Thoracic aorta (tissue), 2 donors: ENCODE data around the gene BCL11B. TPM values are rescaled to one million over a fixed set of nuclear protein-coding genes. Genes with fewer than 3 reads are reported as not detected.

Source experiments
- ATAC-seq: fragments of 150-250 bp; one replicate; pipeline ENCODE4 v1.8.0; 2017; ENCODE audit warnings: low read depth; ENCODE audit not compliant: insufficient number of reproducible peaks, low FRiP score
- DNase-seq: peaks from one replicate; pipeline ENCODE4 v3.0.0-alpha.2; 2020; ENCODE audit warnings: low spot score
- H3K27ac ChIP-seq, 2 donors: fragments of 200-600 bp; sonication (generic); 1 replicate in 1 of 2; 2 replicates in 1 of 2; pipeline ENCODE4 v1.5.1; 2016; ENCODE audit warnings: mild to moderate bottlenecking in 2 of 2, moderate library complexity in 2 of 2
- H3K27me3 ChIP-seq: fragments of 200-600 bp; sonication (generic); replicated peaks from 2 replicates; pipeline ENCODE4 v1.6.0; 2016; ENCODE audit warnings: mild to moderate bottlenecking; ENCODE audit not compliant: insufficient read depth
- H3K36me3 ChIP-seq: fragments of 200-600 bp; sonication (generic); one replicate; pipeline ENCODE4 v1.5.1; 2016
- H3K4me1 ChIP-seq, 2 donors: fragments of 200-600 bp; sonication (generic); 1 replicate in 1 of 2; 2 replicates in 1 of 2; pipeline versions ENCODE4 v1.5.1 to v1.6.0; 2016; ENCODE audit warnings: low read depth in 2 of 2, mild to moderate bottlenecking in 1 of 2; ENCODE audit not compliant: control insufficient read depth in 1 of 2
- H3K4me3 ChIP-seq: fragments of 200-600 bp; sonication (generic); 2 replicates; pipeline ENCODE4 v1.5.1; 2016; ENCODE audit warnings: mild to moderate bottlenecking
- H3K9me3 ChIP-seq: fragments of 200-600 bp; sonication (generic); 2 replicates; pipeline ENCODE4 v1.5.1; 2016
- CTCF ChIP-seq: fragments of 200-600 bp; sonication (generic); IDR thresholded peaks from one replicate; pipeline ENCODE4 v1.5.1; 2019; ENCODE audit warnings: antibody characterized with exemption
- total RNA-seq, 2 donors: library from RNA; depleted of rRNA; stranded (reverse); fragments of >200 nt; gene quantifications; one replicate each; pipeline versions ENCODE4 v1.1.0 to v1.2.3, GENCODE V29; 2016

The BCL11B gene
- total RNA-seq, 2 donors from 2014 or later: 0.92 to 6.2 TPM

GRCh38 chr14:99138999-99139865 is 132.8 kb downstream of the BCL11B start:
- no peak overlapping the region for H3K4me3 ChIP-seq
- no peaks in the 10 kb centered on the region for H3K9me3 ChIP-seq
- DNase-seq (no peak), ATAC-seq (no peak)
- no peaks in the 10 kb centered on the region for H3K36me3 ChIP-seq
- no peaks in the 10 kb centered on the region for H3K4me1 ChIP-seq
- no peaks in the 10 kb centered on the region for H3K27me3 ChIP-seq
- no peak for TF ChIP-seq CTCF
- no peak overlapping the region for H3K27ac ChIP-seq

GRCh38 chr14:99137913-99138571 is 134.0 kb downstream of the BCL11B start:
- H3K9me3 ChIP-seq: no peaks in the 10 kb centered on the region
- DNase-seq (no peak), ATAC-seq (no peak)
- H3K36me3 ChIP-seq: no peaks in the 10 kb centered on the region
- no peak overlapping the region for H3K27ac ChIP-seq
- no peaks in the 10 kb centered on the region for H3K27me3 ChIP-seq
- H3K4me1 ChIP-seq: peaks cover 0 to 5% of the 10 kb centered on the region in 2 donors
- no peak for TF ChIP-seq CTCF
- H3K4me3 ChIP-seq: no peak overlapping the region

- DNase-seq: no peak
- no peak for TF ChIP-seq CTCF
- no peak for ATAC-seq
- Histone ChIP-seq H3K4me3 (no peak overlapping the region), H3K27me3 (no peaks in the 10 kb centered on the region), H3K36me3 (no peaks in the 10 kb centered on the region), H3K27ac (no peak overlapping the region), H3K9me3 (no peaks in the 10 kb centered on the region), H3K4me1 (peaks cover 0 to 7% of the 10 kb centered on the region in 2 donors)
These were observed 134.8 kb downstream of the BCL11B start for GRCh38 chr14:99137001-99137700.

GRCh38 chr14:99136401-99136800 is 135.6 kb downstream of the BCL11B start:
- Histone ChIP-seq H3K27ac (no peak overlapping the region), H3K27me3 (no peaks in the 10 kb centered on the region), H3K36me3 (no peaks in the 10 kb centered on the region), H3K4me1 (peaks cover 0 to 7% of the 10 kb centered on the region in 2 donors), H3K4me3 (no peak overlapping the region), H3K9me3 (no peaks in the 10 kb centered on the region)
- ATAC-seq (no peak), DNase-seq (no peak)
- TF ChIP-seq CTCF: no peak

- no peaks in the 10 kb centered on the region for H3K9me3 ChIP-seq
- no peaks in the 10 kb centered on the region for H3K27me3 ChIP-seq
- TF ChIP-seq CTCF: no peak
- peaks cover 0 to 7% of the 10 kb centered on the region in 2 donors for H3K4me1 ChIP-seq
- DNase-seq (no peak), ATAC-seq (no peak)
- H3K27ac ChIP-seq: no peak overlapping the region
- no peak overlapping the region for H3K4me3 ChIP-seq
- no peaks in the 10 kb centered on the region for H3K36me3 ChIP-seq
These were observed 136.0 kb downstream of the BCL11B start for GRCh38 chr14:99136047-99136400.
